ENCODE results near the gene GALNT2.

DNA sequence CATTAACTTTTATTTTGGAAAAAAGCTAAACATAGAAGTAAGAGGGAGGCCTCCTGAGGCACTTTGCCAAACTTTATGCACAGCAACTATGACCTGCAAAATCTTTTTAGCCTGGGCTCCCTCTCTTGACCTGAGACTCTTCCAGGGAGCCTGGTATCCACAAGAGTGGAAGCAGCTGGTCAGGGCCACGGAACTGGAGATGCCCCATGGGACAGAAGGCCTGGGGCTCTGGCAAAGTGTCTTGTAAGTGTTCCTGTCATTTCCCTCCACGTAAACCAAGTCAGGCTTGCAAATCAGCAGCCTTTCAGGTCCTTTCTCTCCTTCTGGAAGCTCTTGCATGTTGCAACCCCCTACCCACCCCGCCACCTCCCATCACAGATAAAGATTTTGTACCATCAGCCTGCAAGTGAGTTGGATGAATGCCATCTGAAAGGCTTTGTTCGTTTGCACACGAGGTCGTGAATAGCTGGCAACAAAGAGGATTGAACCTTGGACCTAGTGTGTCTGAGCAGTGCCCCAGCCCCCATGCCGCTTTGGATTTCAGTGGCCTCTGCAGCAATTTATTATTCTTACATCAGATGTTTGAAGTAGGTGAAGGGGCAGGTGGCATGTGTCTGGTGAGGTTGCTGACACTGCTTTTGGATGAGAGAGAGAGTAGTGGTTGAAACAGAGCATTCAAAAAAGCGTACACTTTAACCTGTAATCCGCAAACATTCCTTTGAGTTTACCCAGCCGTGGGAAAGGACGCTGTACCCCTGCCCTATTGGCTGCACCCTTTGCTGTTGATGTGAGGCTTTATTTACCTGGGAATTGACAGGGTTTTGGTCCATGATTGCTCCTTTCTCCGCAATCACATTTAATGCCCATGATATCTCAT lies 91.6 kb downstream of the GALNT2 start:
- TF ChIP-seq POLR2A (IDR thresholded peaks at IDR 0.05; ENCODE audit: low read length) (no peak), GATA1 (IDR thresholded peaks at IDR 0.05; ENCODE audit: low read depth, low read length) (no peak)
